Activated CD4-positive, alpha-beta T cell treated with anti-CD3 and anti-CD28 coated beads for 36 hours (primary cell): ENCODE data around the gene ADCYAP1R1. TPM values are rescaled to one million over a fixed set of nuclear protein-coding genes. Genes with fewer than 3 reads are reported as not detected.

Experiments
- ATAC-seq: fragments of 200-7000 bp; cut with Tn5 transposase; one replicate; pipeline ENCODE4 v1.10.0; 2021; ENCODE audit warnings: mild to moderate bottlenecking, moderate library complexity
- CTCF ChIA-PET: fragments of 350-600 bp; sonication (Branson Sonifier 250); formaldehyde crosslinking; loops from one replicate; lab custom pipeline; 2021; ENCODE audit warnings: antibody characterized with exemption; lab: Charles Lee
- POLR2A ChIA-PET: fragments of 350-600 bp; sonication (Branson Sonifier 250); formaldehyde crosslinking; loops from one replicate; lab custom pipeline; 2021; ENCODE audit warnings: antibody characterized with exemption, inconsistent platforms; lab: Charles Lee
- DNase-seq: peaks from one replicate; pipeline ENCODE4 v3.0.0-alpha.2; 2020
- H3K27ac Mint-ChIP-seq: one replicate; pipeline ENCODE4 v1.8.0; 2021; ENCODE audit warnings: mixed read lengths
- H3K27me3 Mint-ChIP-seq: one replicate; pipeline ENCODE4 v1.8.0; 2021; ENCODE audit warnings: mixed read lengths
- H3K36me3 Mint-ChIP-seq: one replicate; pipeline ENCODE4 v1.8.0; 2021; ENCODE audit warnings: low read depth, mixed read lengths
- H3K4me1 Mint-ChIP-seq: one replicate; pipeline ENCODE4 v1.8.0; 2021; ENCODE audit warnings: mixed read lengths
- H3K4me3 Mint-ChIP-seq: one replicate; pipeline ENCODE4 v1.8.0; 2021; ENCODE audit warnings: mild to moderate bottlenecking, moderate library complexity, mixed read lengths
- H3K9me3 Mint-ChIP-seq: one replicate; pipeline ENCODE4 v1.8.0; 2021; ENCODE audit warnings: low read depth, mixed read lengths
- intact Hi-C, 2 experiments: fragments of 100-400 bp; cut with DNase I in 1 of 2; cut with micrococcal nuclease in 1 of 2; formaldehyde crosslinking; loops; one replicate each; pipeline versions ENCODE4 v1.14.2 to v1.15.1; 2022 to 2024; cut with DNase I, micrococcal nuclease
- total RNA-seq, 2 experiments: library from RNA; stranded (reverse); gene quantifications; one replicate each; pipeline ENCODE4 v1.2.3, GENCODE V29; 2021

Gene ADCYAP1R1
- total RNA-seq, 2 experiments from 2014 or later: not detected

GRCh38 chr7:31079126-31079823, 27.2 kb downstream of the ADCYAP1R1 start:
- intact Hi-C loops: no loop called here
- ChIA-PET POLR2A (no interaction called here), CTCF (interaction anchor here (1.2 kb wide), 1 partner anchor 43 kb away, joined by 5 read pairs; no protein-coding TSS in a partner anchor)

DNA sequence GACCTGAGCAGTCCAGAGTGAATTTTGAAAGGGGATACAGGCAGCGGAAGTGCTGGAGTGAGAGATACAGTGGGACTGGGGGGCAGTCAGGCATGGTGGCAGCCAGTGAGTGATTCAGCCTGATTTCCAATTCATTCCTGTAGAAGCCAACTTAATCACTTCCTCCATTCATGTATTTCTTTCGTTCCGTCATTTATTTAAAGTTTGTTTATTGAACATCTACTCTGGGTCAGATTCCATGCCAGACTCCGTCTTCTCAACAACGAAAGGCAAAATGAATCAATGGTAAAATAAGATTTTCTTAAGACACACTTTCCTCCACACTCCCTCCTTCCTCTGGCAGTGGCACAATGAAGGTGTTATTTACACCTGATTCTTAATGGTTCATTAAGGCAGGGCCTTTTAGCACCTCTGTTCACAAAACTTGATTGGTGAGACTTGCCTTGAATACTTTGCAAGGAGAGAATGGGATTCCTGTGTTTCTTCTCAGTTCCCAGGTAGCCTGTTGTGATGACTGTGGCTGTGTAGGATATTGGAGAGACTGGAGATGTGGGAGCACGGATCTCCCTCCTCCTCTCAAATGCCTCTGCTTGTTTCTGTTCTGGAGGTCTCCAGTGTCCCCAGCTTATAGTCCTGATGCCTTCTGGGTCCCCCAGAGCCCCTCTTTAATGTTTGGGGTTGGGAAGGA, 27.9 kb downstream of the ADCYAP1R1 start:
- H3K27me3 Mint-ChIP-seq: peaks cover 12% of the 10 kb centered on the region
- H3K4me3 Mint-ChIP-seq: no peak overlapping the region
- H3K4me1 Mint-ChIP-seq: peaks cover 3% of the 10 kb centered on the region
- ATAC-seq (no peak), DNase-seq (no peak)
- POLR2A ChIA-PET: no interaction called here
- H3K36me3 Mint-ChIP-seq: no peaks in the 10 kb centered on the region
- CTCF ChIA-PET: no interaction called here
- no peaks in the 10 kb centered on the region for H3K9me3 Mint-ChIP-seq
- intact Hi-C loops: no loop called here
- H3K27ac Mint-ChIP-seq: no peak overlapping the region

More at GRCh38 chr7:31079126-31079823, 27.2 kb downstream of the ADCYAP1R1 start:
- no peak overlapping the region for H3K4me3 Mint-ChIP-seq
- H3K4me1 Mint-ChIP-seq: peaks cover 3% of the 10 kb centered on the region
- no peaks in the 10 kb centered on the region for H3K9me3 Mint-ChIP-seq
- ATAC-seq (no peak), DNase-seq (no peak)
- H3K27ac Mint-ChIP-seq: no peak overlapping the region
- peaks cover 12% of the 10 kb centered on the region for H3K27me3 Mint-ChIP-seq
- no peaks in the 10 kb centered on the region for H3K36me3 Mint-ChIP-seq

DNA sequence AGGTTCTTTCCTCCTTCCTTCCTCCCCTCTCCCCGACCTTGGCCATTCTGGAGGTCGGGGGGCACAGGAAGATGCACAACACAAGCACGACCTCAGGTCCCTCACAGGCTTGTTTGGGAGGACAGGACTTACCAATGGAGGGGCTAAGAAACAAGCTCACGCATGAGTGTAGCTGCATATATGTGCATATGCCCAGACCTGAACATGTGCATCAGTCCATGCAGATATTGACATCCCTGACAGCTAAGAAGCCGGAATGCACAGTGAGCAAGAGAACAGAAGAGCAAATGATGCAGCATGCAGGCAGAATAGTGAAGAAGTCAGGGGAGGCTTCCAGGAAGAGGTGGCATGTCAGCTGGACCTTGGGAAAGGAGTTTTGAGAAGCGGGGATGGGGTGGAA, 28.7 kb downstream of the ADCYAP1R1 start:
- ChIA-PET POLR2A (no interaction called here), CTCF (no interaction called here)
- no peaks in the 10 kb centered on the region for H3K36me3 Mint-ChIP-seq
- DNase-seq (no peak), ATAC-seq (no peak)
- intact Hi-C loops: no loop called here
- H3K27me3 Mint-ChIP-seq: peaks cover 9% of the 10 kb centered on the region
- H3K27ac Mint-ChIP-seq: no peak overlapping the region
- H3K9me3 Mint-ChIP-seq: no peaks in the 10 kb centered on the region
- no peak overlapping the region for H3K4me3 Mint-ChIP-seq
- H3K4me1 Mint-ChIP-seq: peaks cover 3% of the 10 kb centered on the region

GRCh38 chr7:31082017-31082416, 29.9 kb downstream of the ADCYAP1R1 start:
- ATAC-seq (no peak), DNase-seq (no peak)
- H3K4me1 Mint-ChIP-seq: peaks cover 3% of the 10 kb centered on the region
- POLR2A ChIA-PET: no interaction called here
- peaks cover 9% of the 10 kb centered on the region for H3K27me3 Mint-ChIP-seq
- intact Hi-C loops: no loop called here
- no peaks in the 10 kb centered on the region for H3K9me3 Mint-ChIP-seq
- no peak overlapping the region for H3K27ac Mint-ChIP-seq
- CTCF ChIA-PET: no interaction called here
- H3K4me3 Mint-ChIP-seq: no peak overlapping the region
- no peaks in the 10 kb centered on the region for H3K36me3 Mint-ChIP-seq

- peaks cover 3% of the 10 kb centered on the region for H3K4me1 Mint-ChIP-seq
- peaks cover 9% of the 10 kb centered on the region for H3K27me3 Mint-ChIP-seq
- ATAC-seq (no peak), DNase-seq (no peak)
- no peaks in the 10 kb centered on the region for H3K9me3 Mint-ChIP-seq
- ChIA-PET CTCF (no interaction called here), POLR2A (no interaction called here)
- no peaks in the 10 kb centered on the region for H3K36me3 Mint-ChIP-seq
- no peak overlapping the region for H3K27ac Mint-ChIP-seq
- intact Hi-C loops: no loop called here
- H3K4me3 Mint-ChIP-seq: no peak overlapping the region
Observed at GRCh38 chr7:31082447-31082846, 30.3 kb downstream of the ADCYAP1R1 start.

DNA sequence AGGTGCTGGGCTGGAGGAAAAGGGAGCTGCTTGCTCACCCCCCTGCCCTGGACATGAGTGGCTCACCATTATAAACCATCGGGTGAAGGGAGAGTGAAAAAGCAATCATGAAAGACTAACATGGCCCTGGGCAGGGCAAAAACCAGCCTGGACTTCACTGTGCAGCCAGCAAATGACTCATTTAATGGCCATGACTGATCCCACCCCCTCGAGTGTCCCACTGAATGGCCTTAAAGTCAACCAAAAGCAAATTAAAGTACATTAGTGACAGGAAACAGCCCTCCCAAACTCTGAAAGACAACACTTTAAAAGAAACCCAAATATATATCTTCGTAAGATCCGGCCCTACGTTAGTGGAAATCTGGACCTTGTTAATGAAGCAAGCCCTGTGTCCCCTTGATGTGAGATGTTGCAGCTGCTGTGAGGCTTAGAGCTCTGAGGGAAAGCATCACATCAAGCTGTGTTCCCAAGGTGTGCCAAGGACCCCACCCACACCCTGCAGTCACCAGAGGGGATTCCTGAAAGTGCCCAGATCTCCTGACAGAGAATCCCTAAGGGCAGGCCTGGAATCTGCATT, 31.2 kb downstream of the ADCYAP1R1 start:
- Mint-ChIP-seq H3K27ac (no peak overlapping the region), H3K9me3 (no peaks in the 10 kb centered on the region), H3K4me1 (peaks cover 3% of the 10 kb centered on the region), H3K27me3 (peaks cover 9% of the 10 kb centered on the region), H3K36me3 (no peaks in the 10 kb centered on the region), H3K4me3 (no peak overlapping the region)
- POLR2A ChIA-PET: no interaction called here
- DNase-seq (no peak), ATAC-seq (no peak)
- intact Hi-C loops: no loop called here
- CTCF ChIA-PET: no interaction called here

GRCh38 chr7:31084226-31084625, 32.1 kb downstream of the ADCYAP1R1 start:
- DNase-seq: no peak
- Mint-ChIP-seq H3K36me3 (no peaks in the 10 kb centered on the region), H3K9me3 (no peaks in the 10 kb centered on the region), H3K4me3 (no peak overlapping the region), H3K4me1 (peaks cover 3% of the 10 kb centered on the region), H3K27me3 (peaks cover 12% of the 10 kb centered on the region), H3K27ac (no peak overlapping the region)
- POLR2A ChIA-PET: no interaction called here
- no peak for ATAC-seq
- CTCF ChIA-PET: no interaction called here
- intact Hi-C loops: no loop called here

DNA sequence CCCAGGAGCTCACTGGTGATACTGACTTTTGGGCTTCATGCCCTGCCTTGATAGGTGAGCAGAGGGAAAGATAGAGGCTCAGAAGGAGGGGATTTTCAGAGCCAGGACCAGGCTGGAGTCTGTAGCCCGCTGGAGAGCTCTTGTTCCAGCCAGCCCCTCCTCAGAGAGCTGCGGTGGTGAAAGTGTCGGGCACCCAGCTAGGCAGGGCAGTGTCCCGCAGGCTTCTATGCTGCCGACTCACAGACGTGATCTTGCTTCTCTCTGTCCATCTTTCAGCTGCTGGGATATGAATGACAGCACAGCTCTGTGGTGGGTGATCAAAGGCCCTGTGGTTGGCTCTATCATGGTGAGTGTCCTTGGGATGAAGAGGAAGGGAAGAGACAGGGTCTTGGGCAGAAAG, 35.2 kb downstream of the ADCYAP1R1 start:
- ChIA-PET CTCF (interaction anchor here (0.8 kb wide), 1 partner anchor 35 kb away, joined by 6 read pairs; no protein-coding TSS in a partner anchor), POLR2A (no interaction called here)
- H3K9me3 Mint-ChIP-seq: no peaks in the 10 kb centered on the region
- no peak overlapping the region for H3K4me3 Mint-ChIP-seq
- no peak overlapping the region for H3K27ac Mint-ChIP-seq
- intact Hi-C loops: no loop called here
- no peak for DNase-seq
- peaks cover under 1% of the 10 kb centered on the region for H3K4me1 Mint-ChIP-seq
- ATAC-seq: no peak
- H3K36me3 Mint-ChIP-seq: no peaks in the 10 kb centered on the region
- H3K27me3 Mint-ChIP-seq: peaks cover 6% of the 10 kb centered on the region

- intact Hi-C loops: no loop called here
- ChIA-PET CTCF (interaction anchor here (1.9 kb wide), 1 partner anchor 108 kb away, joined by 5 read pairs; no protein-coding TSS in a partner anchor), POLR2A (no interaction called here)
- Mint-ChIP-seq H3K36me3 (no peaks in the 10 kb centered on the region), H3K9me3 (no peaks in the 10 kb centered on the region), H3K4me1 (no peaks in the 10 kb centered on the region), H3K4me3 (no peak overlapping the region), H3K27ac (no peak overlapping the region), H3K27me3 (peaks cover 8% of the 10 kb centered on the region)
- ATAC-seq: no peak
- no peak for DNase-seq
Observed at GRCh38 chr7:31091924-31092434, 39.9 kb downstream of the ADCYAP1R1 start.

DNA sequence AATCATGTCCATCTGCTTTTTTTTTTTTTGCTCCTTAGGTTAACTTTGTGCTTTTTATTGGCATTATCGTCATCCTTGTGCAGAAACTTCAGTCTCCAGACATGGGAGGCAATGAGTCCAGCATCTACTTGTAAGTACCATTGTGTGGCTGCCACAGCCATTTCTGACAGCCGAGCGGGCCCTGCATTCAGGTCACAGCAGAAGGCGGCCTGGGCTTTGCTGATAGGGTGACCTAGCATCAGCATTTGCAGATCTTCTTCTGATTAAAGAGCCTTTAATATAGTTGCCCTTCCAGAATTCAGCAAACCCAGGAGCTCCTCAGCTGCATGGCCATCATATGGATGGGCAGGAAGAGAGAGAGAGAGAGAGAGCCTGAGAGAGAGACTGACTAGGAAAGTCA, 40.5 kb downstream of the ADCYAP1R1 start:
- Mint-ChIP-seq H3K27ac (no peak overlapping the region), H3K27me3 (peaks cover 8% of the 10 kb centered on the region), H3K4me3 (no peak overlapping the region), H3K9me3 (no peaks in the 10 kb centered on the region), H3K36me3 (no peaks in the 10 kb centered on the region), H3K4me1 (no peaks in the 10 kb centered on the region)
- no peak for ATAC-seq
- POLR2A ChIA-PET: no interaction called here
- DNase-seq: no peak
- CTCF ChIA-PET: interaction anchor here (1.9 kb wide), 1 partner anchor 109 kb away, joined by 5 read pairs; no protein-coding TSS in a partner anchor
- intact Hi-C loops: no loop called here

DNA sequence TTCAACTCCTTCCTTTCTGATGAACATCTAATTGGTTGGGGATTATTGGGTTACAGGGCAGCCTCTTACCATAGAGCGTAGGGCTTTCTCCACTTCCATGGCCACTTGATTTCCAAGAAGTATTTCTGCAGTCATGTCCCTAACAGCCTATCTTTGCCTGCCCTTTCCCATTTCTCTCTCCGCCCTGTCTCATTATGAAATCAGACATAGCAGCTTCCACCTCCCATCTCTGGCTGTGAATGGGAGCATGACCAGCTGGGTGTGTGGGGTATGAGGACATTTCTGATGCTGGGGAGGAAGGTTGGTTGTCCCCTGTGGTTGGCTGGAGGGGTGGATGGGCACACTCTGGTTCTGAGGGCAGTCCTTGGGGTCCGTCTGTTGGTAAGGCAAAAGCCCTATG, 41.2 kb downstream of the ADCYAP1R1 start:
- Mint-ChIP-seq H3K9me3 (no peaks in the 10 kb centered on the region), H3K36me3 (no peaks in the 10 kb centered on the region), H3K27me3 (peaks cover 8% of the 10 kb centered on the region), H3K4me3 (no peak overlapping the region), H3K4me1 (no peaks in the 10 kb centered on the region), H3K27ac (no peak overlapping the region)
- DNase-seq: no peak
- ATAC-seq: no peak
- CTCF ChIA-PET: interaction anchor here (1.9 kb wide), 1 partner anchor 109 kb away, joined by 5 read pairs; no protein-coding TSS in a partner anchor
- intact Hi-C loops: no loop called here
- POLR2A ChIA-PET: no interaction called here
